ENCODE measurements around the gene TM9SF3.
"Not testable (repeated sequence)": the region's sequence is repeated elsewhere in the genome, so short reads cannot be mapped to it uniquely, and the experiment has no call there.

TM9SF3 gene

GRCh38 chr10:96600337-96600736 lies 13.5 kb upstream of the TM9SF3 start:
- no peak for DNase-seq

- no peak for DNase-seq
Measured at GRCh38 chr10:96598846-96599245, 12.0 kb upstream of the TM9SF3 start.

DNA sequence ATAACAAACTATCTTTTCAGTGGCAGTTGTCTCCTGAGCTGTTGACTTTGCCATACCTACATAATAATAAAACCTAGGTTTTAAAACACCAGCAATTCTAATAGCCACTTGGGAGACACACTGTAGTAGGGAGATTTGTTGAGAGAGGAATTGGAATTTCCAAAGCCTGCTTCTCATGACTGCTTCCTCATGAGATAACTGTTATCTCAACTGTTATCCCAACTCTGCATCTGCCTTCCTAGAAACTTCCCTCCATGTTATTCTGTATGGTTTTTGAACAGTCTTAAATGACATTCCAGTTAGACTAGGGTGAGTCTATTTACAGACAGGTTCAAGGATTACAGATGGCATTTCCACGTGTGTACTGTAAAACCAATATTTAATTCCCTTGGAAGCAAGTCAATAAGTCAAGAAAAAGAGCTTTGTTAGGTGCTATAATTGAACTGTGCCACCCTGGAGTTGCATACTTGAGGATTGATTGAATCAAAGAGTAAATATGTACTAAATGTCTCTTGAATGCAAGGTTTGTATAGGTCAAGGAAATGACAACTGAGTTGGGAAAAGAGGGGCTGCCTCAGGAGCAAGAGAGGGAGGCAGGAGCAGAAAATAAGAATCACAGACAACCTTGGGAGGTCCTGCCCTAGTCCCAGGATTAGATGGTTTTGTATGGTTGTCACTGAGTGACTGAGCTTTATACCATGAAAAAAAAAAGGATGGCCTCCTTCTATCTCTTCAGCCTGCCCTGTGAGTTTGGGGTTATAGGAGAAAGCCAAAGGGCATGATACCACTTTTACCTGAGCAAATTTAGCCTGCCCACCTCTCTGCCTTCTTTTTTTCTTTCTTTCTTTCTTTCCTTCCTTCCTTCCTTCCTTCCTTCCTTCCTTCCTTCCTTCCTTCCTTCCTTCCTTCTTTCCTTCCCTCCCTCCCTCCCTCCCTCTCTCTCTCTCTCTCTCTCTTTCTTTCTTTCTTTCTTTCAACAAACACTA lies 9.9 kb upstream of the TM9SF3 start:
- no peak for DNase-seq

- no peak for DNase-seq
Measured at GRCh38 chr10:96595741-96596140, 8.9 kb upstream of the TM9SF3 start.

- DNase-seq = no peak
Measured at GRCh38 chr10:96591946-96592345, 5.1 kb upstream of the TM9SF3 start.

DNA sequence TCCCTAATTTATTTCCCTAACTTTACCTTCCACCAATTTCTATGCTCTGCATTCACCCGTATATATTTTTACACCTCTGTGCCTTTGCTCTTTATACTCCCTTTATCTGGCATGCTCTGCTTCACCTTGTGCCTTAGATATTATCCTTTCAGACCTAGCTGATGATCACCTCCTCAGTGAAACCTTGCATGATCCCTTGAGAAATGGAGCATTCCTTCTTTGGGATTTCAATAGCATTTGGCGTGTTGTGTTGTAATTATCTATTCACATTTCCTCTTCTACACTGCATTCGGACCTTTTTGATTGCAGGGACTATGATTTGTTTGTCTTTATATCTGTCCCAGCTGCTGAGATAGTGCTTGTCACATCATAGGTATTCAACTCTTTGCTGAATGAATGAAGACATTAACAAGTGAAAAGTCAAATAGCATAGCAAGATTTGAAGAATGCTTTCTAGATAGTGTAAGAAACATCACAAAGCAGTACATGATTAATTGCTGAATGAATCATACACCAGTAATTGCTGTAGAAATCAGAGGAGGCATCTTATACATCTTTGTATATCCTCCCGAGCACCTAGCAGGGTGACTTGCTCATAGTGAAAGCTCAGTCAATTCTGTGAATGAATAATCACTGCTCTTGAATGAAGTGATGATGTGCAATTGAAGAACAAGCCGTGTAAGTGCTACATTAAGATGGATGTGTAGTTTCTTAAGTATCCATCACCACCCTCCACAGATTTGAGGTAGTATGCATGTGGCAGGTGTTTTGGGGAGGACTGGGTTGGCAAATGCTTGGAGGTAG lies 2.0 kb upstream of the TM9SF3 start:
- no peak for DNase-seq

GRCh38 chr10:96588060-96588554 lies 1.3 kb upstream of the TM9SF3 start:
- DNase-seq = no peak

GRCh38 chr10:96587264-96588059 lies 650 bp upstream of the TM9SF3 start:
- peak in 20 of 51 donors; percentile 34 to 87 (median 51) for DNase-seq

DNA sequence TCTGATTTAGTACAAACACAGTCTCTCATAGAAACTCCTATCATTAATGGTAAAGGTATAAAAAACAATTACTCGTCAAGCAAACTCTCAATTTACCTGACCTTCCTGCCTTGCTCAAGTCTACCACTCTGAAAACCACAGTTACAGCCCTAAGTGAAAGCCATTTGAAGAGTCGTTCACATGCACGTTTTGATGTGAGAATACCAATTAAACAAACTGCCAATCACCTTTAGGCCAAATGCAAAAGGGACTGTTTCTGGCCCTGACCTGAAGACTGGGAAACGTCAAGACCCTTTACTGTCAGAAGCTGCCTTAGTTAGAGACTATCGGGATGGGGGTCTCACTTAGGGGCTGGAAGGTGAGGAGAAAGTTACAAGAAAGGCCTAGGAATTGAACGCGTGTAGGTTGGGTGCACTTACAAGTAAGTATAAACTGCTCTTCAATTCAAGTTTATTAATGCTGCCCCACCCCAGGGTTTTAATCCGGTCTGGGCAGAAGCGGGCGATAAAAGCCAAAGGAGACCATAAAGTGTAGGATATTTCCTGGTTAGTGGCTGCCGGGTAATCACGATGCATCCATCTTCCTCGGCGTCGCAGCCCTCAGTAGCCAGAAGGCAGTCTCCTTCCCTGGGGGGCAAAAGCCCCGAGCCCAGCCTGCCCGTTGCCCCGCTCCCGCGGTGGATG lies 935 bp downstream of the TM9SF3 start:
- DNase-seq = peak in 2 of 51 donors; percentile 51 to 75

DNA sequence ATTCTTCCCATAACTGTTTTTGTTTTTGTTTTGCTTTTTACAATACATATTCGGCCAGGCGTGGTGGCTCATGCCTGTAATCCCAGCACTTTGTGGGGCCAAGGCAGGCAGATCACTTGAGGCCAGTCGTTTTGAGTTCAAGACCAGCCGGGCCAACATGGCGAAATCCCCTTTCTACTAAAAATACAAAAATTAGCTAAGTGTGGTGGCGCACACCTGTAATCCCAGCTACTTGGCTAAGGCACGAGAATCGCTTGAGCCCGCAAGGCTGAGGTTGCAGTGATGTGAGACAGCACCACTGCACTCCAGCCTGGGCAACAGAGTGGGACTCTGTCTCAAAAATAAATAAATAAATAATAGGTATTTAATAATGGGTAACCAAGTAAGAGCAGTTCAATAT lies 2.3 kb downstream of the TM9SF3 start:
- no peak for DNase-seq

DNA sequence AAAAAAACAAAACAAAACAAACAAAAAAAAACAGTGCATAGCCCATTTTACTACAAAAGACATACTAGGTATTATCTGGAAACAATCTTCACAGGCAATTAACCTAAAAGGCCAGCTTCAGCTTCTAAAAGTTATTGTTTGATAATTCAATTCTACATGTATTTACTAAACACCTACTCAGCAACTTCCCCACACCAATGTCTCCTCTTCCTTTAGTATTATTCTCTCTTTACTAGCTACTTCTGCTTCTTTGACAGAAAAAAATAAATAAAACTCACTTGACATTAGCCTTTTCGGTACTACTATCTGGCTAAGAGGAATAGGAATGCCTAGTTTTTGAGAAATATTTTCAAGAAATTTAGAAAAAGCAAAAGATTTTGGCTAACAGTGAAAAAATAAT lies 2.8 kb downstream of the TM9SF3 start:
- DNase-seq = no peak

- DNase-seq = no peak
Measured at GRCh38 chr10:96579133-96579532, 7.7 kb downstream of the TM9SF3 start.

DNA sequence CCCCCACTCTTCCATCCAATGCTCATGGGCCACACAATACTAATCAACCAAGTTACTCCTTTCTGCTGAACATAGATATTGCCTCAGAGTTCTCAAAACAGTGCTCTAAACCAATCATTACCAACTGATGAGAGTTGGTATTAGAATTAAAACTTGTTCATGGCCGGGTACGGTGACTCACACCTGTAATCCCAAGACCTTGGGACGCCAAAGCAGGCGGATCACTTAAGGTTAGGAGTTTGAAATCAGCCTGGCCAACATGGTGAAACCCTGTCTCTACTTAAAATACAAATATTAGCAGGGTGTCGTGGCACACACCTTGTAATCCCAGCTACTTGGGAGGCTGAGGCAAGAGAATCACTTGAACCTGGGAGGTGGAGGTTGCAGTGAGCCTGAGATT lies 8.2 kb downstream of the TM9SF3 start:
- DNase-seq = no peak

DNA sequence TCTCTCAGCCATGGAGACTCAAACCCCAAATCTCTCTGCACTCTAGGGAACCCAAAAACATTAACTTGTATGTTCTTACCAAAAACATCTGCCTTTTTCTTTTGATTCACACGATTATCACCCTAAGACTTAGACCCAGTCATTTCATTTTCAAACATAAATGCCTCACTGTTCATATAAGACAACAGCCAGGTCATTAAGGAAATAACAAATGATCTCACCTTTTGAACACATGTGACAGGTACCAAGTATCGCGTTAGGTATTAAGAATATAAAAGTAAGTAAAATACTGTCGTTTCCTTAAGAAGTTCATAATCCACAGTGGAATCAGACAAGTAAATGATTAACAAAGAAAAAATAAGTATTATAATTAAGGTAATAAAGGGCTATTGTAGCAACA lies 8.8 kb downstream of the TM9SF3 start:
- no peak for DNase-seq

DNA sequence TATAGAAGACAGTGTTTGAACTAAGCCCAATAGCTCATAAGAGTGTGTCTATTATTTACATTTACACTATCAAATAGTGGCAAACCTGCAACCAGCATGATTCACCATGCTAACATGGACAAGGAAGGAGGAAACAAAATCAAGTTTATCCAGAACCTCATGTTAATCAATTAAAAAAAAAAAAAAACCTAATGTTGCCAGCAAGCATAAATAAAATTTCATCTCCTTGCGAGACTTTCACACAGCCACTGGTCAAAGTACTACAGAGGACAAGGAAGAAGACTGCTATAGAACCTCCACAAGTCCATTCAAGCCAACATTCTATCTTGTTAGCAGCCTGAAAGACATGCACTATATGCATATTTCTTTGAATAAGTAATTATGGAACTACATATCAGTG lies 9.7 kb downstream of the TM9SF3 start:
- DNase-seq = no peak

DNA sequence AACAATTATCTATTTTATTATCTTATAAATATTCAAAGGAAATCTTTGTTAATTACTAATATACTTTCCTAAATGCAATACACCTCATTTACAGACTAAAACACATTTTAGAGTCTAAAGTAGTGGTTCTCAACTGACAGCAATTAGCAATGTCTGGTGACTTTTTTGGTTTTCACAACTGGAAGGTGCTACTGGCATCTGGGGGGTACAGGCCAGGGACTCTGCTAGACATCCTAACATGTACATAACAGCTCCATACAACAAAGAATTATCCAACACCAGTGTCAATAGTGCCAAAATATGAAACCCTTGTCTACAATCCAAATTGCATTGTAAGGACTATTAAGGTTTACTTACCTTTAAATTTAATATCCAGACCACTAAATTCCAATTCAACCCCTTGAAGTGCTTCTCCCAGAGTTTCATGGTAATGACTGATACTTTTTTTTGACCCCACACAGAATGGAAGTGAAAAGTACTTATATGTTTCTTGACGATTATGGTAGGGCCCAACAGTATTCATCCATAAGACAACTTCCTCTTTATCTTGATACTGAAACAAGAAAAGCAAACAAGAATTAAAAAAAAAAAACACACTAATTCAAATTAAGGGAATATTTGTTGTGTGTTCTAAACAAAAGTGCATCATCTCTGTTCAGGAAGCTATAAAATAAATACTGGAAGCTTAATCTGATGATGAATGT lies 10.4 kb downstream of the TM9SF3 start:
- no peak for DNase-seq

DNA sequence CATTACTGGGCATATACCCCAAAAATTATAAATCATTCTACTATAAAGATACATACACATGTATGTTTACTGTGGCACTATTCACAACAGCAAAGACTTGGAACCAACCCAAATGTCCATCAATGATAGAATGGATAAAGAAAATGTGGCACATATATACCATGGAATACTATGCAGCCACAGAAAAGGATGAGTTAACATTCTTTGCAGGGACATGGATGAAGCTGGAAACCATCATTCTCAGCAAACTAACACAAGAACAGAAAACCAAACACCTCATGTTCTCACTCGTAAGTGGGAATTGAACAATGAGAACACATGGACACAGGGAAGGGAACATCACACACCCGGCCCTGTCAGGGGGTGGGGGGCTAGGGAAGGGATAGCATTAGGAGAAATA lies 12.2 kb downstream of the TM9SF3 start:
- not testable (repeated sequence) for DNase-seq

DNA sequence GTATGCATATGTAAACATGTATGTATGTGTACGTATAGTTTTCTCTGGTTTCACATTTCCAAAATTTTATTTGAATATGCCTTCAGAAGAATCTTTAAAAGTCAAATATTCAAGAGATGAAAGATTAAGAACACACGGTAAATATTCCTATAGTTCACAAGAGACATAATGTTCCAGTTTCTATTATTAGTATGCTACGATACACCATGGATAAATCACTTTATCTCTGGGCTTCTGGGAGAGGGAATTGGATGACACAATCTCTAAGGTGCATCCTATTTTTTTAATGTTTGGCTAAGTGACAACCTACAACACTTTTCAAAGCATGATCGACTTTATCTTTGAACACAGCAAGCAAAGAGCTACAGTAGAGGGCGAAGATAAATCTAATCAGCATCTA lies 13.8 kb downstream of the TM9SF3 start:
- no peak for DNase-seq

DNA sequence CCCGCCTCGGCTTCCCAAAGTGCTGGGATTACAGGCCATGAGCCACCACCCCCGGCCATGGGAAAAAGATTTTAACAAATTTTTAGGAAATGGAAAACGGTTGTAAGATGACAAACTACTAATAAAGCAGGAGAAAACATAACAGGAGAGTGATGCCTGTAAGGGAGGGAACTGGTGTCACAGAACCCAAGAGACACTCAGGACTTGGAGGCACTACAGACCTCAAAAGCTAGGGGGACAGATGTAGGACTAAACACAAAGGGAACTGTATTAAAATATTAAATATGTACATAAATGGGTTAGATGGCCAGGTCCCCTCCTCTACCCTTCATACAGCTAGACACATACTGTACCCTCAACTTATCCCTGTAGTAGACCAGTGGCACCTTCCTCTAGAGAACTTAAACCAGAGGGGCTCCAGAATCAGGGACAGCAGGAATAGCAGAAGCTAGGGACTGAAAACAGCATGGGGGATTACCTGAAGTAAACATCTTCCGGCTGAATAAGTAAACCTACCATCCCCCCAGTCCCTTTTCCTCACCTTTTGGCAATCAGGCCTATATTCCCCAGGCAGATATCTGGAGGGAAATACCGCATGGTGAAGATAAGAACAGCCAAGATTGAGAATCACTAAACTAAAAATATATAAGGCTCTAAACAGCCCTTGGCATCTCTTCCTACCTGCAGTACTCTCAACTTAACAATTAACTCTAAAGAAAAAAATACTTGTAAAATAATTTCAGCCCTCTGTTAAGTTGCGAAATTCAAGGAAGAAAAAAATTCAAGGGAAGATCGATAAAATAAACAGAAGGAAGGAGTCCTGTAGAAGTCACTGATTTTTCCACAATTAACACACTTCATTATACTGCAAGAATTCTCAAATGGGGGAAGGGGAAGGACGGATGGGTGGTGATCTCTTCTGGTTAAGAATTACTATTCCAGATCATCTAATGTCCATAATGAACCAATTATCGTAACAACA lies 15.5 kb downstream of the TM9SF3 start:
- no peak for DNase-seq
